Omental fat pad (tissue), 4 donors: Measurements from ENCODE around the gene PLIN3. TPM values are rescaled to one million over a fixed set of nuclear protein-coding genes. Genes with fewer than 3 reads are reported as not detected.

ENCODE experiments used
- ATAC-seq: fragments of 150-250 bp; one replicate; pipeline ENCODE4 v1.9.1; 2016; ENCODE audit warnings: mild to moderate bottlenecking, moderate library complexity; ENCODE audit not compliant: low FRiP score
- DNase-seq: peaks from one replicate; pipeline ENCODE4 v3.0.0-alpha.2; 2019; ENCODE audit warnings: low spot score
- CTCF ChIP-seq, 3 donors: fragments of 450-650 bp; IDR thresholded peaks; one replicate each; pipeline ENCODE4 v1.5.1; 2016 to 2017; ENCODE audit warnings: antibody characterized with exemption in 3 of 3, mild to moderate bottlenecking in 3 of 3, moderate library complexity in 2 of 3
- total RNA-seq, 4 donors: library from RNA; depleted of rRNA; stranded (reverse); fragments of >200 nt; gene quantifications; one replicate each; pipeline ENCODE4 v1.1.0, GENCODE V29; 2016

PLIN3 gene
- 10 to 100 TPM; 23.1 to 64.0 (median 33.8) TPM for total RNA-seq

- no peak for TF ChIP-seq CTCF (IDR thresholded peaks at IDR 0.05)
- ATAC-seq (peak; percentile 95), DNase-seq (peak; percentile 98)
Measured at GRCh38 chr19:4867534-4868285, at the start of gene PLIN3. TSS of gene PLIN3 (minus strand) at chr19:4867667. CDS start at chr19:4861394, 6,273 bp downstream.

GRCh38 chr19:4916292-4917082 lies 49.0 kb upstream of the PLIN3 start:
- no peak for TF ChIP-seq CTCF (IDR thresholded peaks at IDR 0.05)
- ATAC-seq, result no peak
- no peak for DNase-seq

GRCh38 chr19:4914736-4915501 lies 47.5 kb upstream of the PLIN3 start:
- ATAC-seq, result no peak
- no peak for TF ChIP-seq CTCF (IDR thresholded peaks at IDR 0.05)
- no peak for DNase-seq

- ATAC-seq, result no peak
- TF ChIP-seq CTCF (IDR thresholded peaks at IDR 0.05), result no peak
- no peak for DNase-seq
Measured at GRCh38 chr19:4913996-4914735, 46.7 kb upstream of the PLIN3 start.

GRCh38 chr19:4911786-4912672 lies 44.6 kb upstream of the PLIN3 start:
- DNase-seq (peak; percentile 52), ATAC-seq (peak; percentile 83)
- no peak for TF ChIP-seq CTCF (IDR thresholded peaks at IDR 0.05)
